Caco-2 (cell line): Measurements from ENCODE around the gene NCEH1. TPM values are rescaled to one million over a fixed set of nuclear protein-coding genes. Genes with fewer than 3 reads are reported as not detected.

Source experiments
- BruUV-seq: library from RNA; stranded (reverse); fragments of 400-500 nt; replicated peaks from 2 replicates; lab custom pipeline; 2021; lab: Mats Ljungman, UMichigan
- CTCF ChIA-PET: fragments of 300-600 bp; sonication (Branson Sonifier 250); formaldehyde crosslinking; loops from one replicate; lab custom pipeline; 2022; ENCODE audit warnings: antibody characterized with exemption; lab: Charles Lee
- POLR2A ChIA-PET: fragments of 300-600 bp; sonication (Branson Sonifier 250); formaldehyde crosslinking; loops from one replicate; lab custom pipeline; 2022; ENCODE audit warnings: antibody characterized with exemption; lab: Charles Lee
- DNase-seq, 2 experiments: peaks; one replicate each; pipeline versions ENCODE4 v3.0.0 to v3.0.0-alpha.2; 2020 to 2022
- H3K27me3 ChIP-seq: replicated peaks from 2 replicates; pipeline ENCODE4 v1.6.0; 2011; ENCODE audit warnings: low read length; ENCODE audit not compliant: control insufficient read depth, insufficient read depth
- H3K36me3 ChIP-seq: 2 replicates; pipeline ENCODE4 v1.5.1; 2011; ENCODE audit warnings: low read length; ENCODE audit not compliant: control insufficient read depth, insufficient read depth
- H3K4me1 ChIP-seq: fragments of 250-450 bp; sonication (Bioruptor Pico); 2 replicates; pipeline ENCODE4 v1.5.1; 2020; ENCODE audit warnings: mild to moderate bottlenecking
- H3K4me3 ChIP-seq: 2 replicates; pipeline ENCODE4 v1.5.1; 2011; ENCODE audit warnings: low read depth, mild to moderate bottlenecking, control low read depth, low read length
- H3K9me3 ChIP-seq: fragments of 250-450 bp; sonication (Bioruptor Pico); 2 replicates; pipeline ENCODE4 v1.5.1; 2020; ENCODE audit warnings: mild to moderate bottlenecking, moderate library complexity
- H3K27ac Mint-ChIP-seq: one replicate; pipeline ENCODE4 v1.8.0; 2022; ENCODE audit warnings: mixed read lengths; ENCODE audit not compliant: unreplicated experiment
- H3K27me3 Mint-ChIP-seq: one replicate; pipeline ENCODE4 v1.8.0; 2022; ENCODE audit warnings: mixed read lengths; ENCODE audit not compliant: insufficient read depth, unreplicated experiment
- H3K36me3 Mint-ChIP-seq: one replicate; pipeline ENCODE4 v1.8.0; 2022; ENCODE audit warnings: mild to moderate bottlenecking, mixed read lengths; ENCODE audit not compliant: insufficient read depth, unreplicated experiment
- H3K4me1 Mint-ChIP-seq: one replicate; pipeline ENCODE4 v1.8.0; 2022; ENCODE audit warnings: low read depth, mixed read lengths; ENCODE audit not compliant: unreplicated experiment
- H3K4me3 Mint-ChIP-seq: one replicate; pipeline ENCODE4 v1.8.0; 2022; ENCODE audit warnings: mild to moderate bottlenecking, moderate library complexity, mixed read lengths; ENCODE audit not compliant: unreplicated experiment
- H3K9me3 Mint-ChIP-seq: one replicate; pipeline ENCODE4 v1.8.0; 2022; ENCODE audit warnings: mixed read lengths; ENCODE audit not compliant: unreplicated experiment
- intact Hi-C: fragments of 100-400 bp; cut with micrococcal nuclease; formaldehyde crosslinking; loops from one replicate; pipeline ENCODE4 v1.10.0; 2022; ENCODE audit not compliant: unreplicated experiment
- total RNA-seq: library from RNA; stranded (reverse); gene quantifications from 2 replicates; pipeline ENCODE4 v1.2.3, GENCODE V29; 2022
- TF ChIP-seq, protein P1 (sequence below), 2 experiments: fragments of 200-600 bp in 1 of 2; IDR thresholded peaks; 1 replicate in 1 of 2; 2 replicates in 1 of 2; pipeline versions ENCODE4 v1.5.1 to v1.8.0; 2011 to 2022; ENCODE audit warnings: antibody characterized with exemption in 1 of 2, control low read depth in 1 of 2, inconsistent platforms in 1 of 2, low read depth in 1 of 2, low read length in 1 of 2, mild to moderate bottlenecking in 1 of 2, moderate library complexity in 1 of 2; ENCODE audit not compliant: insufficient read depth in 1 of 2, severe bottlenecking in 1 of 2, unreplicated experiment in 1 of 2

NCEH1 gene
- total RNA-seq, 1 experiment from 2014 or later = 10.1 TPM

DNA sequence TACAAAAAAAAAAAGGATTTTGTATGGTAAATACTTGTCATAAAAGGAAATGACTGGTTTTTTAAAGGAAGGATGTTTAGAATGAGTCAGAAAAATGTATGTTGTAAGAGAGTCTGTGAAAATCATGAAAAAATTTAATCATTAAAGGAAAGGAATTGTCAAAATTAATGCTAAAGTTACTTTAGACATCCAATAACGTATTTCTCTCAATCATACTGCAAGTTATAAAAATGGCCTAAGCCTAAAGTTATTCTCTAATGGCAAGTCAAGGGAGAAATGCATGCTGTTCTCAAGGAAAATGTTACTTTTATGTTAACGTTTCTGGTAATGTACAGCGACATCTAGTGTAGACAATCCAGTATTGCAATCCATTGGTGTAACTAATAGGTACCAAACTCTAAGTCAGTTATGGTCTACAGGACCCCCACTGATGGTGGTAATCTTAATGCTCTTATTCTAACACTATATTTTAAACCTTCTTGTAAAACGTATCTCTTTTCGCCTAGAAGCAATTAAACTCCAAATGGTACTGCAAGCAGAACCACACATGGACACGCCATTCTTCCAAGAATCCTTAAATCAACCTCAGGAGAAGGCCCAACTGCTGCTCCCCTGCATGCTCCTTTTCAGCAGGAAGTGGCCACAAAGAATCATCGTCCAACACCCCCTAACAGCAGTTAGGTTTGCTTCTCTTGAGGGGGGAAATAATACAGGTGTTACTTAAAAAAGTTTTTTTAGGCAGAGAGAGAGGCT is 35.2 kb downstream of the NCEH1 start:
- BruUV-seq = no TSS peak

DNA sequence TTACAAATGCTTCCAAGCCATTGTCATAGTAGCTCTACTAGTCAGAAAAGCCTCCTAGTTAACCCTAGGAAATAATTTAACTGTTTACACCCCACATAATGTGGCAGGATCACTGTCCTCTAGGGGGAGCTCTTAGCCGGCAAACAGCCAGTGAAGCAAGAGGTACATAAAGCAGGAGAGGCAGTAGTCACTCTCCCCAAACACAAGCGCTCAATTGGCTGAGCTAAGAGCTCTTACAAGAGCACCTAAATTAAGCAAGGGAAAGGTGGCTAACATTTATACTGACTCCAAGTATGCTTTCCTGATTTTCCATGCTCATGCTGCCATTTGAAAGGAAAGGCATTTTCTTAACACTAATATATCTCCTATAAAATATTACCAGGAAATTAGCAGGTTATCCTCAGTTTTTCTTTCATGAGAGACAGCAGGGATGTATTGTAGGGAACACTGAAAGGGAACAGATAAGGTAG is 37.6 kb downstream of the NCEH1 start:
- POLR2A ChIA-PET = interaction anchor here (1.0 to 1.4 kb wide), 2 partner anchors 29 to 77 kb away, joined by 3 to 10 read pairs; partner anchors contain the start of gene ECT2
- BruUV-seq = no TSS peak
- no peaks in the 10 kb centered on the region for H3K36me3 Mint-ChIP-seq

More for the DNA sequence above, 35.2 kb downstream of the NCEH1 start:
- Mint-ChIP-seq H3K27ac (no peak overlapping the region), H3K36me3 (no peaks in the 10 kb centered on the region), H3K9me3 (peaks cover 1% of the 10 kb centered on the region), H3K4me3 (no peak overlapping the region), H3K4me1 (no peaks in the 10 kb centered on the region), H3K27me3 (no peaks in the 10 kb centered on the region)
- Histone ChIP-seq H3K9me3 (no peaks in the 10 kb centered on the region), H3K4me1 (peaks cover 5% of the 10 kb centered on the region; the same call in 1 of the 2 replicates), H3K27me3 (no peaks in the 10 kb centered on the region), H3K4me3 (no peak overlapping the region), H3K36me3 (no peaks in the 10 kb centered on the region)
- TF ChIP-seq, protein P1, sequence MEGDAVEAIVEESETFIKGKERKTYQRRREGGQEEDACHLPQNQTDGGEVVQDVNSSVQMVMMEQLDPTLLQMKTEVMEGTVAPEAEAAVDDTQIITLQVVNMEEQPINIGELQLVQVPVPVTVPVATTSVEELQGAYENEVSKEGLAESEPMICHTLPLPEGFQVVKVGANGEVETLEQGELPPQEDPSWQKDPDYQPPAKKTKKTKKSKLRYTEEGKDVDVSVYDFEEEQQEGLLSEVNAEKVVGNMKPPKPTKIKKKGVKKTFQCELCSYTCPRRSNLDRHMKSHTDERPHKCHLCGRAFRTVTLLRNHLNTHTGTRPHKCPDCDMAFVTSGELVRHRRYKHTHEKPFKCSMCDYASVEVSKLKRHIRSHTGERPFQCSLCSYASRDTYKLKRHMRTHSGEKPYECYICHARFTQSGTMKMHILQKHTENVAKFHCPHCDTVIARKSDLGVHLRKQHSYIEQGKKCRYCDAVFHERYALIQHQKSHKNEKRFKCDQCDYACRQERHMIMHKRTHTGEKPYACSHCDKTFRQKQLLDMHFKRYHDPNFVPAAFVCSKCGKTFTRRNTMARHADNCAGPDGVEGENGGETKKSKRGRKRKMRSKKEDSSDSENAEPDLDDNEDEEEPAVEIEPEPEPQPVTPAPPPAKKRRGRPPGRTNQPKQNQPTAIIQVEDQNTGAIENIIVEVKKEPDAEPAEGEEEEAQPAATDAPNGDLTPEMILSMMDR (IDR thresholded peaks at IDR 0.05; ENCODE audit: insufficient read depth in 1 of 2, low read depth in 1 of 2, low read length in 1 of 2, severe bottlenecking in 1 of 2, unreplicated experiment in 1 of 2) = peak; percentile 75 to 76
- intact Hi-C loops = no loop called here
- DNase-seq = peak in 1 of 2 experiments; percentile 53
- POLR2A ChIA-PET = no interaction called here
- CTCF ChIA-PET = no interaction called here

GRCh38 chr3:172669021-172669420 is 41.8 kb downstream of the NCEH1 start:
- DNase-seq = no peak
- CTCF ChIA-PET = interaction anchor here (1.3 kb wide), 1 partner anchor 81 kb away, joined by 3 read pairs; the partner anchor contains the start of gene ECT2
- POLR2A ChIA-PET = interaction anchor here (1.0 kb wide), 1 partner anchor 82 kb away, joined by 3 read pairs; the partner anchor contains the start of gene ECT2
- Histone ChIP-seq H3K36me3 (no peaks in the 10 kb centered on the region), H3K4me3 (no peak overlapping the region), H3K9me3 (no peaks in the 10 kb centered on the region), H3K27me3 (no peaks in the 10 kb centered on the region), H3K4me1 (no peaks in the 10 kb centered on the region)
- Mint-ChIP-seq H3K27ac (no peak overlapping the region), H3K9me3 (no peaks in the 10 kb centered on the region), H3K27me3 (no peaks in the 10 kb centered on the region), H3K36me3 (peaks cover 7% of the 10 kb centered on the region), H3K4me1 (peaks cover 5% of the 10 kb centered on the region), H3K4me3 (no peak overlapping the region)
- no TSS peak for BruUV-seq
- intact Hi-C loops = loop anchor here (5.0 kb wide), 2 partner anchors 257 to 317 kb away; no protein-coding TSS in a partner anchor
- TF ChIP-seq, protein P1 (IDR thresholded peaks at IDR 0.05; ENCODE audit: insufficient read depth in 1 of 2, low read depth in 1 of 2, low read length in 1 of 2, severe bottlenecking in 1 of 2, unreplicated experiment in 1 of 2) = no peak

More for the DNA sequence above, 37.6 kb downstream of the NCEH1 start:
- DNase-seq = peak; percentile 82 to 84
- Histone ChIP-seq H3K4me1 (no peaks in the 10 kb centered on the region), H3K27me3 (no peaks in the 10 kb centered on the region), H3K36me3 (no peaks in the 10 kb centered on the region), H3K9me3 (no peaks in the 10 kb centered on the region), H3K4me3 (no peak overlapping the region)
- CTCF ChIA-PET = interaction anchor here (1.0 to 1.7 kb wide), 10 partner anchors 9 to 77 kb away, joined by 3 to 23 read pairs (median 4); partner anchors contain the start of genes ECT2 and NCEH1
- Mint-ChIP-seq H3K27me3 (no peaks in the 10 kb centered on the region), H3K4me3 (no peak overlapping the region), H3K4me1 (no peaks in the 10 kb centered on the region), H3K9me3 (no peaks in the 10 kb centered on the region), H3K27ac (no peak overlapping the region)
- intact Hi-C loops = loop anchor here (1.0 kb wide), 2 partner anchors 38 to 77 kb away; partner anchors contain the start of genes ECT2 and NCEH1
- TF ChIP-seq, protein P1 (IDR thresholded peaks at IDR 0.05; ENCODE audit: insufficient read depth in 1 of 2, low read depth in 1 of 2, low read length in 1 of 2, severe bottlenecking in 1 of 2, unreplicated experiment in 1 of 2) = peak; percentile 69 to 71
